Lower lobe of right lung (tissue), 2 donors: ENCODE measurements around the gene SHISA6. TPM values are rescaled to one million over a fixed set of nuclear protein-coding genes. Genes with fewer than 3 reads are reported as not detected.

Experiments used
- ATAC-seq, 2 donors: fragments of 200-7000 bp; cut with Tn5 transposase; one replicate each; pipeline ENCODE4 v1.9.1; 2020 to 2022; ENCODE audit warnings: mild to moderate bottlenecking in 2 of 2, moderate library complexity in 2 of 2
- DNase-seq: peaks from one replicate; pipeline ENCODE4 v3.0.0-alpha.2; 2020
- H3K27ac ChIP-seq: fragments of 200-600 bp; one replicate; pipeline ENCODE4 v1.8.0; 2022
- H3K27me3 ChIP-seq: fragments of 200-600 bp; one replicate; pipeline ENCODE4 v1.8.0; 2022; ENCODE audit warnings: low read depth
- H3K36me3 ChIP-seq: fragments of 200-600 bp; one replicate; pipeline ENCODE4 v1.8.0; 2022; ENCODE audit warnings: mild to moderate bottlenecking
- H3K4me1 ChIP-seq: fragments of 200-600 bp; one replicate; pipeline ENCODE4 v1.8.0; 2022
- H3K4me3 ChIP-seq: fragments of 200-600 bp; one replicate; pipeline ENCODE4 v1.8.0; 2022; ENCODE audit warnings: mild to moderate bottlenecking
- H3K9me3 ChIP-seq: fragments of 200-600 bp; one replicate; pipeline ENCODE4 v1.8.0; 2022
- intact Hi-C: fragments of 100-400 bp; cut with DNase I; formaldehyde crosslinking; loops from one replicate; pipeline ENCODE4 v1.11.0; 2022
- total RNA-seq: library from RNA; stranded (reverse); fragmentation: NEBNext Ultra II Directional; extraction: Animal tissue kit (Norgen Biotek cat#: 25700); gene quantifications from one replicate; pipeline ENCODE4 v1.2.1, GENCODE V29; 2021
- TF ChIP-seq, protein P1 (sequence below): fragments of 200-600 bp; IDR thresholded peaks from one replicate; pipeline ENCODE4 v1.8.0; 2022; ENCODE audit warnings: antibody characterized with exemption, mild to moderate bottlenecking
- donor health status: DM: no; HTN: yes; CAD: no; lungs with severe emphysema.

SHISA6 gene
- total RNA-seq, 1 donor from 2014 or later, result 0.44 TPM

DNA sequence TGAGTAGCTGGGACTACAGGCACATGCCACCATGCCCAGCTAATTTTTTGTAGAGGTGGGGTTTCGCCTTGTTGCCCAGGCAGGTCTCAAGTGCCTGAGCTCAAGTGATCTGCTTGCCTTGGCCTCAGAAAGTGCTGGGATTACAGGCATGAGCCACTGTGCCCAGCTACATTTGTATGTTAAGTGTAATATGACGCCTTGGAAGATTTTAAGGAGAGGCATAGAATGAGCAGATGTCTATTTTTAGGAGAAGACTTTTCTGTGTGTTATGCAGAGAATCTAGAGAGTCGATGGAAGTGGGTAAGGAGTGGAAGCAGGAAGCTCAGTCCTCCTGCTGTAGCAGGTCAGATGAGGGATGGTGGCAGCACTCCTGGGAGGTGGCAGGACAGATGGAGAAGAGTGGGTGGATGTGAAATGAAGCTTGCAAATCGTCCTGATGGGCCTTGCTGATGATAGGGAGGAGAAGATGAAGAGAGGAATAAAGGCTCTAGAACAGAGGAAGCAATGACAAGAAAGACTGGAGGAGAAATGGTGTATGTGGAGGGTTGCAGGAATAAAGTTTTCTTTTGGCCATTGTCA lies 125.3 kb downstream of the SHISA6 start:
- DNase-seq (no peak), ATAC-seq (no peak)
- H3K36me3 ChIP-seq, result no peaks in the 10 kb centered on the region
- intact Hi-C loops, result no loop called here
- H3K27ac ChIP-seq, result no peak overlapping the region
- TF ChIP-seq, protein P1, sequence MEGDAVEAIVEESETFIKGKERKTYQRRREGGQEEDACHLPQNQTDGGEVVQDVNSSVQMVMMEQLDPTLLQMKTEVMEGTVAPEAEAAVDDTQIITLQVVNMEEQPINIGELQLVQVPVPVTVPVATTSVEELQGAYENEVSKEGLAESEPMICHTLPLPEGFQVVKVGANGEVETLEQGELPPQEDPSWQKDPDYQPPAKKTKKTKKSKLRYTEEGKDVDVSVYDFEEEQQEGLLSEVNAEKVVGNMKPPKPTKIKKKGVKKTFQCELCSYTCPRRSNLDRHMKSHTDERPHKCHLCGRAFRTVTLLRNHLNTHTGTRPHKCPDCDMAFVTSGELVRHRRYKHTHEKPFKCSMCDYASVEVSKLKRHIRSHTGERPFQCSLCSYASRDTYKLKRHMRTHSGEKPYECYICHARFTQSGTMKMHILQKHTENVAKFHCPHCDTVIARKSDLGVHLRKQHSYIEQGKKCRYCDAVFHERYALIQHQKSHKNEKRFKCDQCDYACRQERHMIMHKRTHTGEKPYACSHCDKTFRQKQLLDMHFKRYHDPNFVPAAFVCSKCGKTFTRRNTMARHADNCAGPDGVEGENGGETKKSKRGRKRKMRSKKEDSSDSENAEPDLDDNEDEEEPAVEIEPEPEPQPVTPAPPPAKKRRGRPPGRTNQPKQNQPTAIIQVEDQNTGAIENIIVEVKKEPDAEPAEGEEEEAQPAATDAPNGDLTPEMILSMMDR, result no peak
- no peak overlapping the region for H3K4me3 ChIP-seq
- H3K4me1 ChIP-seq, result no peaks in the 10 kb centered on the region
- no peaks in the 10 kb centered on the region for H3K9me3 ChIP-seq
- H3K27me3 ChIP-seq, result no peaks in the 10 kb centered on the region

DNA sequence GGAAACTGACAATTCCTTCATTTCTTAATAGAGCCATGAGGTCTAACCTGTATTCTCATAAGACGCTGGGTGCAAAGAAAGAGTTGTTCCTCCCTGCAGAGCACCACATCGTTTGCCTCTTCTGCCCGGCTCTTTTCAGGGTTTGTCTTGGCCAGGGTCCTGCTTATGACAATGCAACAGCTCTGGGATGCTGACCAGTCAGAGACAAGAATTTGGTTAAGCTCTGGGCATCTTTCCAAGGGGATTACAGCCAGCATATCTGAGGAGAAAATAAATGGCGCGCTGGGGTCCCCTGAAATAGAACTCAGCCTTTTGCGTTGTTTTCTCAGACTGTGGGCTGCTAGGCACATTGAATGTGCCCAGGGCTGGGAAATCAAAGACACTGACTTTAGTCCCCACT lies 128.6 kb downstream of the SHISA6 start:
- no peaks in the 10 kb centered on the region for H3K9me3 ChIP-seq
- intact Hi-C loops, result no loop called here
- no peak for DNase-seq

DNA sequence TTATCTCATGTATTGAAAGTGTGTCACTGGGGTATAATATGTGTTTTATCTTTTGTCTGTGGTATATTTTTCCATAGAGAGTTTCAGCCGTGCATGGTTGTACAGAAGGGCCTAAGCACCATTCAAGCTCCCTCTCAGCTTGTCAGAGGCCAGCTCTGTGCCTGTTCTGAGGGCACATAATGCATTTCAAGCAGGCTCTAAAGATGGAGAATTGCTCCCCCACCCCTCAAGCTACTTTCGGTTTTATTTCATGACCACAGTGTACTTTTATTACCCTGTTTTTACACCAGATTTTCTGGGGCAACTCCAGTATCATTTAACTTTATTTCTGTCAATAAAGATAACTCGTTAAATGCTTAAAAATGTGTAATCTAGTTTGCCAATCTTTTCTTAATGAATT lies 131.7 kb downstream of the SHISA6 start:
- Histone ChIP-seq H3K27me3 (no peaks in the 10 kb centered on the region), H3K4me3 (no peak overlapping the region), H3K4me1 (no peaks in the 10 kb centered on the region), H3K27ac (no peak overlapping the region), H3K36me3 (no peaks in the 10 kb centered on the region), H3K9me3 (no peaks in the 10 kb centered on the region)
- DNase-seq, result no peak
- TF ChIP-seq, protein P1, result no peak
- no peak for ATAC-seq
- intact Hi-C loops, result no loop called here

More for the DNA sequence above, 128.6 kb downstream of the SHISA6 start:
- Histone ChIP-seq H3K4me1 (no peaks in the 10 kb centered on the region), H3K4me3 (no peak overlapping the region), H3K27ac (no peak overlapping the region), H3K36me3 (no peaks in the 10 kb centered on the region), H3K27me3 (no peaks in the 10 kb centered on the region)
- TF ChIP-seq, protein P1, result no peak
- ATAC-seq, result no peak

DNA sequence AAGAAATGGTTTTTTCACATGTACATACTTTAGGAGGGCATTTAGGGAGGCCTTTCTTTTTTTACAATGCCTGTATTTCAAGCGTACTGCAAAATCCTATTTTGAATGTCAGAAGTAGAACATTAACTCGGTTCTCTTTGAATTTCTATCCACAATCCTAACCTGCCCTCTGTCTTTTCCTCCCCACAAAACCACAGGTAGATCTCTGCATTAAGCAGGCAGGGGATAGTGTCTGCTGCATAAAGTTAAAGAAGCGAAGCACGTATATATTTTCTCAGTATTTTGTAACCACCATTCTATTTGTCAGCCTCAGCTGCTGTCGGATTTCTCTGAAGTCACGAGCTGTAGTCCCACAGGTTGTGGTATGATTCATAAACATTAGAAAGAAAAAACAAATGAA lies 137.5 kb downstream of the SHISA6 start:
- intact Hi-C loops, result no loop called here
- TF ChIP-seq, protein P1, result no peak
- H3K9me3 ChIP-seq, result no peaks in the 10 kb centered on the region
- H3K36me3 ChIP-seq, result no peaks in the 10 kb centered on the region
- ATAC-seq (no peak), DNase-seq (no peak)
- H3K4me3 ChIP-seq, result no peak overlapping the region
- H3K27me3 ChIP-seq, result no peaks in the 10 kb centered on the region
- H3K4me1 ChIP-seq, result no peaks in the 10 kb centered on the region
- no peak overlapping the region for H3K27ac ChIP-seq

DNA sequence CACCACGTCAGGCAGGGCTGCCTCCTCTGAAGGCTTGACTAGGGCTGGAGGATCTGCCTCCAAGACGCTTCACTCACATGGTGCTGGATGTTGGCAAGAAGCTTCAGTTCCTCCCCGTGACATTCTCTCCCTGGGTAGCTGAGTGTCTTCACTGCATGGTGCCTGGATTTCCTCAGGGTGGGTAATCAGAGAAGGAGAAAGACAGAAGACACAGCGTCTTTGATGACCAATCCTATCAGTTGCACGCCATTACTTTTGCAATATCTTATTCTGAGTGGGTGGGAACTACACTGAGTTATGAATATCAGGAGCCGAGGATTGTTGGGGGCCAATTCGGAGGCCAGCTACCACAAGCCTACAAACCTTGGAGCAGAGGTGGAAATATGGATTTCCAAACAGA lies 139.7 kb downstream of the SHISA6 start:
- TF ChIP-seq, protein P1, result no peak

More for the DNA sequence above, 139.7 kb downstream of the SHISA6 start:
- no peak overlapping the region for H3K27ac ChIP-seq
- H3K4me3 ChIP-seq, result no peak overlapping the region
- intact Hi-C loops, result no loop called here
- no peaks in the 10 kb centered on the region for H3K27me3 ChIP-seq
- DNase-seq (no peak), ATAC-seq (no peak)
- no peaks in the 10 kb centered on the region for H3K36me3 ChIP-seq
- H3K4me1 ChIP-seq, result no peaks in the 10 kb centered on the region
- H3K9me3 ChIP-seq, result no peaks in the 10 kb centered on the region
